HepG2 (cell line): ENCODE results near the gene ZSCAN21. TPM values are rescaled to one million over a fixed set of nuclear protein-coding genes. Genes with fewer than 3 reads are reported as not detected.

Experiments
- ARHGAP35 ChIP-seq: sonication (generic); formaldehyde crosslinking; IDR thresholded peaks from 2 replicates; pipeline ENCODE4 v1.9.0; 2022; ENCODE audit warnings: mild to moderate bottlenecking, inconsistent platforms, moderate library complexity, missing genetic modification reagents, borderline replicate concordance
- DNMT3B ChIP-seq: conservative IDR thresholded peaks from 2 replicates; pipeline ENCODE4 v1.6.1; 2016; ENCODE audit warnings: missing biosample characterization, control low read depth
- HOXA5 ChIP-seq: sonication (generic); formaldehyde crosslinking; IDR thresholded peaks from 2 replicates; pipeline ENCODE4 v1.4.0; 2020; ENCODE audit warnings: missing genetic modification reagents
- HOXA7 ChIP-seq: sonication (generic); formaldehyde crosslinking; IDR thresholded peaks from 2 replicates; pipeline ENCODE4 v1.8.1; 2022; ENCODE audit warnings: mild to moderate bottlenecking, missing genetic modification reagents, moderate library complexity
- NFKB2 ChIP-seq: sonication (generic); formaldehyde crosslinking; IDR thresholded peaks from 2 replicates; pipeline ENCODE4 v1.4.0; 2020; ENCODE audit warnings: missing genetic modification reagents, borderline replicate concordance
- SCMH1 ChIP-seq: sonication (generic); formaldehyde crosslinking; IDR thresholded peaks from 2 replicates; pipeline ENCODE4 v1.9.0; 2021; ENCODE audit warnings: missing genetic modification reagents, mild to moderate bottlenecking, borderline replicate concordance
- TAF15 ChIP-seq: fragments of 200-400 bp; formaldehyde crosslinking; IDR thresholded peaks from one replicate; pipeline ENCODE4 v1.6.1; 2018; ENCODE audit warnings: mild to moderate bottlenecking, low read depth, low read length; ENCODE audit not compliant: poor library complexity, severe bottlenecking
- TCF7L2 ChIP-seq: IDR thresholded peaks from 2 replicates; pipeline ENCODE4 v1.6.1; 2011; ENCODE audit warnings: mild to moderate bottlenecking, low read depth, low read length, moderate library complexity
- ZNF234 ChIP-seq: sonication (generic); formaldehyde crosslinking; conservative IDR thresholded peaks from 2 replicates; pipeline ENCODE4 v1.5.1; 2020; ENCODE audit warnings: mild to moderate bottlenecking, missing genetic modification reagents
- ZNF274 ChIP-seq: sonication (generic); formaldehyde crosslinking; IDR thresholded peaks from 2 replicates; pipeline ENCODE4 v1.5.1; 2020; ENCODE audit warnings: mild to moderate bottlenecking, missing genetic modification reagents
- ZNF34 ChIP-seq: sonication (generic); formaldehyde crosslinking; IDR thresholded peaks from 2 replicates; pipeline ENCODE4 v1.4.0; 2020; ENCODE audit warnings: mild to moderate bottlenecking, missing genetic modification reagents, borderline replicate concordance
- ZNF556 ChIP-seq: sonication (generic); formaldehyde crosslinking; IDR thresholded peaks from 2 replicates; pipeline ENCODE4 v1.4.0; 2020; ENCODE audit warnings: mild to moderate bottlenecking, missing genetic modification reagents, borderline replicate concordance
- ZNF557 ChIP-seq: sonication (generic); formaldehyde crosslinking; IDR thresholded peaks from 2 replicates; pipeline ENCODE4 v1.4.0; 2020; ENCODE audit warnings: missing genetic modification reagents
- polyA plus RNA-seq, 8 experiments: library from polyadenylated mRNA; depleted of rRNA in 3 of 8; stranded (reverse) in 7 of 8; unstranded in 1 of 8; fragments of >200 nt; fragmentation: Illumina TruSeq in 4 of 8; extraction: Trizol in 4 of 8; gene quantifications; 2 replicates each; pipeline versions ENCODE4 v1.2.1 to v1.2.3, GENCODE V29; 2011 to 2016; ENCODE audit warnings: low read depth in 4 of 8, missing spikeins in 1 of 8, mixed read lengths in 1 of 8; ENCODE audit not compliant: insufficient read depth in 1 of 8
- total RNA-seq, 5 experiments: library from RNA; depleted of rRNA; stranded (reverse); fragments of >200 nt; fragmentation: Illumina TruSeq; extraction: Trizol; gene quantifications; 2 replicates each; pipeline ENCODE4 v1.2.3, GENCODE V29; 2016; ENCODE audit warnings: low read depth in 1 of 5
- TF ChIP-seq, protein P1 (sequence below): sonication (generic); formaldehyde crosslinking; IDR thresholded peaks from 2 replicates; pipeline ENCODE4 v1.4.0; 2020; ENCODE audit warnings: missing genetic modification reagents
- TF ChIP-seq, protein P2 (sequence below): sonication (generic); formaldehyde crosslinking; IDR thresholded peaks from 2 replicates; pipeline ENCODE4 v1.5.0; 2020; ENCODE audit warnings: mild to moderate bottlenecking, missing genetic modification reagents
- TF ChIP-seq, protein P3 (sequence below): IDR thresholded peaks from 2 replicates; pipeline ENCODE4 v1.6.1; 2012; ENCODE audit warnings: inconsistent platforms
- TF ChIP-seq, protein P4 (sequence below): sonication (generic); formaldehyde crosslinking; IDR thresholded peaks from 2 replicates; pipeline ENCODE4 v1.5.1; 2020; ENCODE audit warnings: missing genetic modification reagents, mild to moderate bottlenecking, borderline replicate concordance
- TF ChIP-seq, protein P5 (sequence below): sonication (generic); formaldehyde crosslinking; conservative IDR thresholded peaks from 2 replicates; pipeline ENCODE4 v1.8.1; 2023; ENCODE audit warnings: missing genetic modification reagents
- TF ChIP-seq, protein P6 (sequence below): sonication (generic); formaldehyde crosslinking; IDR thresholded peaks from 2 replicates; pipeline ENCODE4 v1.9.0; 2021; ENCODE audit warnings: missing genetic modification reagents, borderline replicate concordance

Gene ZSCAN21
- total and polyA plus RNA-seq, 2 of the 13 experiments (the other 11 are each of a cell fraction or from before 2014, with no cell fraction given) = 7.0 to 10.0 TPM

DNA sequence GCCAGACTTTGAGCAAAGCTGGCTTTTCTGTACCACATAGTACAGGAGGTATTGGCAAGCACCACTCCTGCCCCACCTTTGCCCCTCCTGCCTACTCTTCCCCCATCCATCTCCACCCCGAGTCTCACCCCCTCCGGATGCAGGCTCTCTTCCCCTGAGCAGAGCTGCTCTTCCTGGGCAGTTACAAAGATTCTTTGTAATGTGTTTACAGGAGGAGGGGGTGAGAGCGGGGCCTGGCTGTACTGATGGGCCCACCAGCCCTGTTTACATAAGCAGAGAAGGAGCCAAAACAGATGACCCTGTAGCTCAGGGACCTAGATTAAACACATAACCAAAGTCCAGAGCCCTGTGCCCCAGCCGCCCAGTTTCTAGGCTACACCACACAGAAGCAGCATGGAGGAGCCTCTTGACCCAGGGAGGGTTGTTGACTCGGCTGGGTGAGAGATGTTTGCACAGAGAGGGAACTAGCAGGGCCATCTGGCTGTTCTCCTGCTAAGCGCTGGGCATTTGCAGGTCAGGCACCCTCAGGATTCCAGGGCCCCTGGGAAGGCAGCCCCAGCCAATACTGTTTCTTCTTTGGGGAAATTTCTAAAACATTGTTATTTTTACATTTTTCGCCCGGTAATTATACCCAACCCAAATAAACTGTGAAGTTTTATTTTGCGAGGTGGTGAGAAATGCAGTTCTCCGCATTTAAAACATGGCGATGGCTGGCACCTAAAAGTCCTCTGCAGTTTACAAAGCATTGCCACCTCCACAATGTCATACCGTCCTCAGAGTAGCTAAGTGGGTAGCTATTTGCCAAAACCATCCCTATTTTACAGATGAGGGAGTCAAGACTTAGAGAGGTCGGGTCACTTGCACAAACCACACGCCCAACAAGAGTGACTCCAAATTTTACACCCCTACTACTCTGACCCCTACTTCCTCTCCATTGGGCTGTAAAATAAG is 45.6 kb upstream of the ZSCAN21 start (continued):
- TF ChIP-seq, protein P1, sequence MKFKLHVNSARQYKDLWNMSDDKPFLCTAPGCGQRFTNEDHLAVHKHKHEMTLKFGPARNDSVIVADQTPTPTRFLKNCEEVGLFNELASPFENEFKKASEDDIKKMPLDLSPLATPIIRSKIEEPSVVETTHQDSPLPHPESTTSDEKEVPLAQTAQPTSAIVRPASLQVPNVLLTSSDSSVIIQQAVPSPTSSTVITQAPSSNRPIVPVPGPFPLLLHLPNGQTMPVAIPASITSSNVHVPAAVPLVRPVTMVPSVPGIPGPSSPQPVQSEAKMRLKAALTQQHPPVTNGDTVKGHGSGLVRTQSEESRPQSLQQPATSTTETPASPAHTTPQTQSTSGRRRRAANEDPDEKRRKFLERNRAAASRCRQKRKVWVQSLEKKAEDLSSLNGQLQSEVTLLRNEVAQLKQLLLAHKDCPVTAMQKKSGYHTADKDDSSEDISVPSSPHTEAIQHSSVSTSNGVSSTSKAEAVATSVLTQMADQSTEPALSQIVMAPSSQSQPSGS (CRISPR knock-in tag) = peak; percentile 75
- TF ChIP-seq HOXA7 = no peak
- peak; percentile 82; the same call in 1 of the 2 replicates for TF ChIP-seq ZNF557 (CRISPR knock-in tag)
- TF ChIP-seq, protein P2, sequence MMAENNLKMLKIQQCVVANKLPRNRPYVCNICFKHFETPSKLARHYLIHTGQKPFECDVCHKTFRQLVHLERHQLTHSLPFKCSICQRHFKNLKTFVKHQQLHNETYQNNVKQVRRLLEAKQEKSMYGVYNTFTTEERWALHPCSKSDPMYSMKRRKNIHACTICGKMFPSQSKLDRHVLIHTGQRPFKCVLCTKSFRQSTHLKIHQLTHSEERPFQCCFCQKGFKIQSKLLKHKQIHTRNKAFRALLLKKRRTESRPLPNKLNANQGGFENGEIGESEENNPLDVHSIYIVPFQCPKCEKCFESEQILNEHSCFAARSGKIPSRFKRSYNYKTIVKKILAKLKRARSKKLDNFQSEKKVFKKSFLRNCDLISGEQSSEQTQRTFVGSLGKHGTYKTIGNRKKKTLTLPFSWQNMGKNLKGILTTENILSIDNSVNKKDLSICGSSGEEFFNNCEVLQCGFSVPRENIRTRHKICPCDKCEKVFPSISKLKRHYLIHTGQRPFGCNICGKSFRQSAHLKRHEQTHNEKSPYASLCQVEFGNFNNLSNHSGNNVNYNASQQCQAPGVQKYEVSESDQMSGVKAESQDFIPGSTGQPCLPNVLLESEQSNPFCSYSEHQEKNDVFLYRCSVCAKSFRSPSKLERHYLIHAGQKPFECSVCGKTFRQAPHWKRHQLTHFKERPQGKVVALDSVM = peak; percentile 69
- TF ChIP-seq HOXA5 = no peak; the same call in 1 of the 2 replicates
- TF ChIP-seq TCF7L2 = no peak
- no peak for TF ChIP-seq TAF15
- peak; percentile 80; the same call in 1 of the 2 replicates for TF ChIP-seq ZNF34 (CRISPR knock-in tag)
- TF ChIP-seq NFKB2 = no peak; the same call in 1 of the 2 replicates
- peak; percentile 80; the same call in 1 of the 2 replicates for TF ChIP-seq ZNF556 (CRISPR knock-in tag)
- TF ChIP-seq, protein P3, sequence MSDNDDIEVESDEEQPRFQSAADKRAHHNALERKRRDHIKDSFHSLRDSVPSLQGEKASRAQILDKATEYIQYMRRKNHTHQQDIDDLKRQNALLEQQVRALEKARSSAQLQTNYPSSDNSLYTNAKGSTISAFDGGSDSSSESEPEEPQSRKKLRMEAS = peak; percentile 65
- TF ChIP-seq SCMH1 (CRISPR knock-in tag) = no peak
- no peak for TF ChIP-seq ZNF234
- TF ChIP-seq, protein P4, sequence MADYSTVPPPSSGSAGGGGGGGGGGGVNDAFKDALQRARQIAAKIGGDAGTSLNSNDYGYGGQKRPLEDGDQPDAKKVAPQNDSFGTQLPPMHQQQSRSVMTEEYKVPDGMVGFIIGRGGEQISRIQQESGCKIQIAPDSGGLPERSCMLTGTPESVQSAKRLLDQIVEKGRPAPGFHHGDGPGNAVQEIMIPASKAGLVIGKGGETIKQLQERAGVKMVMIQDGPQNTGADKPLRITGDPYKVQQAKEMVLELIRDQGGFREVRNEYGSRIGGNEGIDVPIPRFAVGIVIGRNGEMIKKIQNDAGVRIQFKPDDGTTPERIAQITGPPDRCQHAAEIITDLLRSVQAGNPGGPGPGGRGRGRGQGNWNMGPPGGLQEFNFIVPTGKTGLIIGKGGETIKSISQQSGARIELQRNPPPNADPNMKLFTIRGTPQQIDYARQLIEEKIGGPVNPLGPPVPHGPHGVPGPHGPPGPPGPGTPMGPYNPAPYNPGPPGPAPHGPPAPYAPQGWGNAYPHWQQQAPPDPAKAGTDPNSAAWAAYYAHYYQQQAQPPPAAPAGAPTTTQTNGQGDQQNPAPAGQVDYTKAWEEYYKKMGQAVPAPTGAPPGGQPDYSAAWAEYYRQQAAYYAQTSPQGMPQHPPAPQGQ = no peak
- TF ChIP-seq DNMT3B = no peak
- TF ChIP-seq, protein P5, sequence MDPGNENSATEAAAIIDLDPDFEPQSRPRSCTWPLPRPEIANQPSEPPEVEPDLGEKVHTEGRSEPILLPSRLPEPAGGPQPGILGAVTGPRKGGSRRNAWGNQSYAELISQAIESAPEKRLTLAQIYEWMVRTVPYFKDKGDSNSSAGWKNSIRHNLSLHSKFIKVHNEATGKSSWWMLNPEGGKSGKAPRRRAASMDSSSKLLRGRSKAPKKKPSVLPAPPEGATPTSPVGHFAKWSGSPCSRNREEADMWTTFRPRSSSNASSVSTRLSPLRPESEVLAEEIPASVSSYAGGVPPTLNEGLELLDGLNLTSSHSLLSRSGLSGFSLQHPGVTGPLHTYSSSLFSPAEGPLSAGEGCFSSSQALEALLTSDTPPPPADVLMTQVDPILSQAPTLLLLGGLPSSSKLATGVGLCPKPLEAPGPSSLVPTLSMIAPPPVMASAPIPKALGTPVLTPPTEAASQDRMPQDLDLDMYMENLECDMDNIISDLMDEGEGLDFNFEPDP (CRISPR knock-in tag) = no peak
- TF ChIP-seq ARHGAP35 = no peak; the same call in 1 of the 2 replicates
- peak; percentile 72; the same call in 1 of the 2 replicates for TF ChIP-seq ZNF274
- TF ChIP-seq, protein P6, sequence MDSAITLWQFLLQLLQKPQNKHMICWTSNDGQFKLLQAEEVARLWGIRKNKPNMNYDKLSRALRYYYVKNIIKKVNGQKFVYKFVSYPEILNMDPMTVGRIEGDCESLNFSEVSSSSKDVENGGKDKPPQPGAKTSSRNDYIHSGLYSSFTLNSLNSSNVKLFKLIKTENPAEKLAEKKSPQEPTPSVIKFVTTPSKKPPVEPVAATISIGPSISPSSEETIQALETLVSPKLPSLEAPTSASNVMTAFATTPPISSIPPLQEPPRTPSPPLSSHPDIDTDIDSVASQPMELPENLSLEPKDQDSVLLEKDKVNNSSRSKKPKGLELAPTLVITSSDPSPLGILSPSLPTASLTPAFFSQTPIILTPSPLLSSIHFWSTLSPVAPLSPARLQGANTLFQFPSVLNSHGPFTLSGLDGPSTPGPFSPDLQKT (CRISPR knock-in tag) = no peak
